H9 (cell line): ENCODE results near the gene EDARADD. TPM values are rescaled to one million over a fixed set of nuclear protein-coding genes. Genes with fewer than 3 reads are reported as not detected.

ENCODE experiments used
- DNase-seq: peaks from one replicate; pipeline ENCODE4 v3.0.0-alpha.2; 2017
- H2AFZ ChIP-seq: one replicate; pipeline ENCODE4 v1.6.1; 2013; ENCODE audit warnings: mild to moderate bottlenecking, low read length, control low read depth, moderate library complexity
- H2AK5ac ChIP-seq: 2 replicates; pipeline ENCODE4 v1.6.1; 2013; ENCODE audit warnings: low read length, control low read depth, mixed read lengths; ENCODE audit not compliant: insufficient read length
- H2BK120ac ChIP-seq: one replicate; pipeline ENCODE4 v1.6.1; 2013; ENCODE audit warnings: low read depth, mild to moderate bottlenecking, low read length, control low read depth, inconsistent platforms; ENCODE audit not compliant: poor library complexity, severe bottlenecking
- H2BK12ac ChIP-seq: 2 replicates; pipeline ENCODE4 v1.6.1; 2013; ENCODE audit warnings: low read length, control low read depth, mixed read lengths, low read depth; ENCODE audit not compliant: insufficient read length
- H2BK15ac ChIP-seq: 2 replicates; pipeline ENCODE4 v1.6.1; 2013; ENCODE audit warnings: low read depth, low read length, control low read depth
- H2BK20ac ChIP-seq: one replicate; pipeline ENCODE4 v1.6.1; 2013; ENCODE audit warnings: low read depth, mild to moderate bottlenecking, low read length, control low read depth, inconsistent platforms; ENCODE audit not compliant: poor library complexity, severe bottlenecking
- H2BK5ac ChIP-seq: 2 replicates; pipeline ENCODE4 v1.6.1; 2013; ENCODE audit warnings: low read length, control low read depth, mixed read lengths; ENCODE audit not compliant: insufficient read length
- H3K14ac ChIP-seq: 2 replicates; pipeline ENCODE4 v1.6.1; 2013; ENCODE audit warnings: low read length, control low read depth; ENCODE audit not compliant: insufficient read depth
- H3K18ac ChIP-seq: 2 replicates; pipeline ENCODE4 v1.6.1; 2013; ENCODE audit warnings: low read depth, mild to moderate bottlenecking, mixed read lengths, low read length, control low read depth; ENCODE audit not compliant: insufficient read length
- H3K23ac ChIP-seq: 2 replicates; pipeline ENCODE4 v1.6.1; 2013; ENCODE audit warnings: low read length, control low read depth, mixed read lengths, low read depth; ENCODE audit not compliant: insufficient read length
- H3K23me2 ChIP-seq: 2 replicates; pipeline ENCODE4 v1.6.1; 2013; ENCODE audit warnings: low read depth, mild to moderate bottlenecking, mixed read lengths, low read length, control low read depth; ENCODE audit not compliant: insufficient read length, poor library complexity, severe bottlenecking
- H3K27ac ChIP-seq: 2 replicates; pipeline ENCODE4 v1.5.1; 2013; ENCODE audit warnings: low read length, control low read depth, mixed read lengths, low read depth; ENCODE audit not compliant: insufficient read length
- H3K27me3 ChIP-seq: 2 replicates; pipeline ENCODE4 v1.6.1; 2013; ENCODE audit warnings: low read length, control low read depth, inconsistent platforms; ENCODE audit not compliant: insufficient read depth
- H3K4ac ChIP-seq: 2 replicates; pipeline ENCODE4 v1.6.1; 2013; ENCODE audit warnings: low read depth, mild to moderate bottlenecking, control low read depth, inconsistent platforms, low read length, moderate library complexity
- H3K4me1 ChIP-seq: 2 replicates; pipeline ENCODE4 v1.6.1; 2013; ENCODE audit warnings: low read length, control low read depth, inconsistent platforms; ENCODE audit not compliant: insufficient read depth
- H3K4me2 ChIP-seq: 2 replicates; pipeline ENCODE4 v1.6.1; 2013; ENCODE audit warnings: low read length, control low read depth, mixed read lengths; ENCODE audit not compliant: insufficient read length, insufficient read depth
- H3K56ac ChIP-seq: 2 replicates; pipeline ENCODE4 v1.6.1; 2013; ENCODE audit warnings: low read depth, mild to moderate bottlenecking, mixed read lengths, low read length, control low read depth; ENCODE audit not compliant: insufficient read length
- H3K79me1 ChIP-seq: 2 replicates; pipeline ENCODE4 v1.6.1; 2013; ENCODE audit warnings: low read depth, mild to moderate bottlenecking, moderate library complexity, low read length, control low read depth, inconsistent platforms; ENCODE audit not compliant: insufficient read depth, poor library complexity, severe bottlenecking
- H3K79me2 ChIP-seq: 2 replicates; pipeline ENCODE4 v1.6.1; 2013; ENCODE audit warnings: low read length, control low read depth, inconsistent platforms; ENCODE audit not compliant: insufficient read depth
- H3K9ac ChIP-seq: 2 replicates; pipeline ENCODE4 v1.6.1; 2013; ENCODE audit warnings: low read length, control low read depth, mixed read lengths; ENCODE audit not compliant: insufficient read length; ENCODE audit errors: extremely low read depth
- H3K9me3 ChIP-seq: one replicate; pipeline ENCODE4 v1.6.1; 2013; ENCODE audit warnings: low read depth, low read length, inconsistent platforms; ENCODE audit not compliant: control insufficient read depth
- H3T11ph ChIP-seq: one replicate; pipeline ENCODE4 v1.6.1; 2013; ENCODE audit warnings: mild to moderate bottlenecking, low read length, control low read depth, inconsistent platforms
- H4K20me1 ChIP-seq: one replicate; pipeline ENCODE4 v1.6.1; 2013; ENCODE audit not compliant: control insufficient read depth, insufficient read length, insufficient read depth
- H4K5ac ChIP-seq: 2 replicates; pipeline ENCODE4 v1.6.1; 2013; ENCODE audit warnings: low read depth, mild to moderate bottlenecking, mixed read lengths, low read length, control low read depth; ENCODE audit not compliant: insufficient read length
- H4K8ac ChIP-seq: replicated peaks from 2 replicates; pipeline ENCODE4 v1.6.1; 2013; ENCODE audit warnings: low read length, control low read depth, mixed read lengths, low read depth; ENCODE audit not compliant: insufficient read length
- H4K91ac ChIP-seq: 2 replicates; pipeline ENCODE4 v1.6.1; 2013; ENCODE audit warnings: low read depth, mild to moderate bottlenecking, moderate library complexity, mixed read lengths, low read length, control low read depth; ENCODE audit not compliant: insufficient read length
- H3K27ac Mint-ChIP-seq, 3 experiments: 2 replicates in 2 of 3; 3 replicates in 1 of 3; pipeline ENCODE4 v1.8.0; 2020 to 2021; ENCODE audit warnings: mixed read lengths in 3 of 3, mild to moderate bottlenecking in 1 of 3, moderate library complexity in 1 of 3
- H3K27me3 Mint-ChIP-seq: 2 replicates; pipeline ENCODE4 v1.8.0; 2021; ENCODE audit warnings: low read depth, mild to moderate bottlenecking, moderate library complexity, mixed read lengths
- H3K36me3 Mint-ChIP-seq, 3 experiments: 2 replicates in 2 of 3; 3 replicates in 1 of 3; pipeline ENCODE4 v1.8.0; 2020 to 2021; ENCODE audit warnings: low read depth in 3 of 3, mixed read lengths in 3 of 3; ENCODE audit not compliant: insufficient read depth in 1 of 3
- H3K4me1 Mint-ChIP-seq, 2 experiments: 2 replicates each; pipeline ENCODE4 v1.8.0; 2020; ENCODE audit warnings: mixed read lengths in 2 of 2
- H3K4me3 Mint-ChIP-seq, 2 experiments: 2 replicates in 1 of 2; 3 replicates in 1 of 2; pipeline ENCODE4 v1.8.0; 2020 to 2021; ENCODE audit warnings: mild to moderate bottlenecking in 2 of 2, mixed read lengths in 2 of 2, moderate library complexity in 1 of 2
- H3K9me3 Mint-ChIP-seq, 2 experiments: 2 replicates in 1 of 2; 3 replicates in 1 of 2; pipeline ENCODE4 v1.8.0; 2020; ENCODE audit warnings: mild to moderate bottlenecking in 2 of 2, mixed read lengths in 2 of 2, moderate library complexity in 1 of 2
- CTCF ChIP-seq: fragments of 200-600 bp; sonication (generic); conservative IDR thresholded peaks from 3 replicates; pipeline ENCODE4 v1.8.0; 2021; ENCODE audit warnings: antibody characterized with exemption, mild to moderate bottlenecking
- WGBS: extraction: QIAGEN DNeasy Blood & Tissue Kit; methylation state at CpG from one replicate; pipeline ENCODE4 v1.1.7; 2013; ENCODE audit warnings: missing lambda C conversion rate, low lambda C conversion rate, mixed read lengths; ENCODE audit not compliant: insufficient read length; ENCODE audit errors: extremely low coverage; 5-methylcytosine and 5-hydroxymethylcytosine counted together
- total RNA-seq: library from RNA; stranded (reverse); gene quantifications from 2 replicates; pipeline ENCODE4 v1.2.1, GENCODE V29; 2021

EDARADD gene
- total RNA-seq, 1 experiment from 2014 or later = 3.8 TPM

- Mint-ChIP-seq H3K27ac (no peak overlapping the region), H3K9me3 (no peaks in the 10 kb centered on the region; a peak in 1 of 5 replicates), H3K4me1 (peaks cover 26 to 33% of the 10 kb centered on the region in 2 experiments), H3K36me3 (peaks cover 0 to 2% (median 0%) of the 10 kb centered on the region in 3 experiments; a peak in 1 of 7 replicates), H3K4me3 (peak overlapping the region; percentile 77 to 95), H3K27me3 (peaks cover 49% of the 10 kb centered on the region)
- Histone ChIP-seq H2BK120ac (no peak overlapping the region), H3K27ac (no peak overlapping the region), H4K8ac (no peak overlapping the region), H2AFZ (no peak overlapping the region), H3K9ac (no peak overlapping the region), H3K79me1 (peaks cover 2% of the 10 kb centered on the region), H2AK5ac (no peak overlapping the region), H2BK20ac (no peak overlapping the region), H3K79me2 (no peaks in the 10 kb centered on the region), H3K4me2 (peak overlapping the region; percentile 68), H2BK12ac (no peak overlapping the region), H3K23ac (no peak overlapping the region), H3K4ac (no peak overlapping the region), H3K56ac (no peak overlapping the region), H4K20me1 (no peaks in the 10 kb centered on the region), H3K4me1 (peaks cover 7% of the 10 kb centered on the region; the same call in 1 of the 2 replicates), H2BK5ac (no peak overlapping the region), H3K18ac (no peak overlapping the region), H3K23me2 (peaks cover 10% of the 10 kb centered on the region), H3K14ac (no peak overlapping the region), H4K5ac (no peak overlapping the region), H3K9me3 (no peaks in the 10 kb centered on the region), H2BK15ac (no peak overlapping the region), H3T11ph (no peak overlapping the region), H4K91ac (no peak overlapping the region), H3K27me3 (no peaks in the 10 kb centered on the region; the same call in 1 of the 2 replicates)
- DNase-seq = no peak
- no CpG with 5 or more reads among the region's 24 CpGs for WGBS
- no peak for TF ChIP-seq CTCF
Observed at GRCh38 chr1:236395947-236396664, 2.0 kb downstream of the EDARADD start.
